SW480 (cell line): Measurements from ENCODE around the gene ACTC1.
"Not testable (repeated sequence)": the region's sequence is repeated elsewhere in the genome, so short reads cannot be mapped to it uniquely, and the experiment has no call there.

ENCODE experiments used
- DNase-seq: peaks from one replicate; pipeline ENCODE4 v3.0.0-alpha.2; 2016; ENCODE audit warnings: low spot score

The ACTC1 gene

GRCh38 chr15:34795267-34796081, at the start of gene ACTC1:
Gene ACTC1, minus strand, starts transcription at chr15:34795549. Its CDS starts 741 bp downstream, at chr15:34794808.
- DNase-seq = no peak

DNA sequence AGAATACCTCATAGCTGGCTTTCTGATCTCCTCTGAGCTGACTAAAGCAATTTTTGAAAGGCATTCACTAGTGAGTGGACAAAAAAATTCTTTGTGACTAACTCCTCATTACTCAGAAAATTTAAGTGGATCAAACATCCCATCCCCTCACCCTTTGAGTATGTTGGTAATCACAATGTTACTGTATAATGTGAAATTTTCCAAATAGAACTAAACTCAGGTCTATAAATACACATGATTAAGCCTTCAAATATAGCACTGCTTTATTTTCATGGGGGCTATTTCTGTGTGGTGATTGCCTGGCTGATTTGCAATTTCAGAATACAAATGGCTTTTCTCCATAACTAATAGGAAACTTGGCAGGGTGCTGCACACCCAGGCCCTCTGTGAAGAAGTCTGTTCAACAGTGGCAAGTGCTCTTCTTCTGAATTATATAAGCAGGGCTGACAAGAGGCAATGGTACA, 45.9 kb upstream of the ACTC1 start:
- no peak for DNase-seq

GRCh38 chr15:34838282-34838681, 42.9 kb upstream of the ACTC1 start:
- DNase-seq = no peak

- DNase-seq = peak; percentile 37
Observed at GRCh38 chr15:34837246-34838016, 42.1 kb upstream of the ACTC1 start.

- no peak for DNase-seq
Observed at GRCh38 chr15:34828145-34828911, 33.0 kb upstream of the ACTC1 start.

GRCh38 chr15:34821831-34822230, 26.5 kb upstream of the ACTC1 start:
- DNase-seq = no peak

DNA sequence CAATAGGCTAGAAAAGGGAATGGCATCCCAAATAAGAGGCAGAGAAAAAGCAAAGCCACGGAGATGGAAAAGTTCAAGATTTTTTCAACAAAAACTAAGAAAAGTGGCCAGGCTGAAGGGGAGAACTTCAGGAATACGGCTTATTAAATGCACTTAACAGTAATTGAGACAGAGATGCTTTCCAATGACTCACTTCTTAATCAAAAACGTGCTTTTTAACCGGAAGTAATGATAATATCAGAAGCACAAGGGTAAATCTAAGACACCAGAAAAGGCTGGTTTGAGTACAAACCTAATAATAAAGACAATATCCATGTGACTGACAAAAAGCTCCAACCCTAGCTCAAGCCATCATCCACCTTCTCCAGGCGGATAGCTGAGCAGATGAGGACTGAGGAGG, 24.8 kb upstream of the ACTC1 start:
- no peak for DNase-seq

DNA sequence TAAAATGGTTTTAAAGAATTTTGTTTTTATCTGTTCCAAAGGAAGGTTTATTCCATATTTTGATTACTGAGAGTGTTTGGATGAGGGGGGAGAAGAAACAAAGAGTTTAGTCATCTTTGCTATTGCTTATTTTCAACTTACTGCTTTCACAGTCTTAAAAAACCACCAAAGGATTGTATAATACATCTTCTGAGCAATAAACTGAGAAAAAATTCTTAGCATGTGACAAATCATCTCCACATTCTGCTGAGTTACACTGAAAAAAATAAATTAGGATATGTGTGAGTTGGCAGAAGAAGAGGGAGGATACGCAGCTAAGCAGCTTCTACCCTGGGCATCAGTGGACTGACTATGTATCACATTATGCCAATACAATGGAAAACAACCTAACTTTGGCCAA, 23.2 kb upstream of the ACTC1 start:
- DNase-seq = no peak

- no peak for DNase-seq
Observed at GRCh38 chr15:34815836-34816235, 20.5 kb upstream of the ACTC1 start.

GRCh38 chr15:34813446-34814190, 18.3 kb upstream of the ACTC1 start:
- DNase-seq = no peak

DNA sequence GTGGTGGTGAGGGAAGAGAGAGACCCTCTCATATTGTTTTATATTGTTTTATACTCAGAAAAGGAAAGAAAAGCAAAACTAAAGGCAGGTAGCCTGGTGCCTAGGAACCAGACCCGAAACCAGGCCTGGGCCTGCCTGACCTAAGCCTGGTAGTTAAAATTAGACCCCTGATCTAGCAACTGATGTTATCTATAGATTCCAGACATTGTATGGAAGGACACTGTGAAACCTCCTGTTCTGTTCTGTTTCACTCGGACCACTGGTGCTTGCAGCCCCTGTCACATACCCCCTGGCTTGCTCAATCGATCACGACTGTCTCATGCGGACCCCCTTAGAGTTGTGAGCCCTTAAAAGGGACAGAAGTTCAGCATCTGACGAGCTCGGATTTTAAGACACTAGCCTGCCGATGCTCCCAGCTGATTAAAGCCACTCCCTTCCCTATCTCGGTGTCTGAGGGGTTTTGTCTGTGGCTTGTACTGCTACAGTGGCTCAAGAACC, 17.6 kb upstream of the ACTC1 start:
- DNase-seq = not testable (repeated sequence)

DNA sequence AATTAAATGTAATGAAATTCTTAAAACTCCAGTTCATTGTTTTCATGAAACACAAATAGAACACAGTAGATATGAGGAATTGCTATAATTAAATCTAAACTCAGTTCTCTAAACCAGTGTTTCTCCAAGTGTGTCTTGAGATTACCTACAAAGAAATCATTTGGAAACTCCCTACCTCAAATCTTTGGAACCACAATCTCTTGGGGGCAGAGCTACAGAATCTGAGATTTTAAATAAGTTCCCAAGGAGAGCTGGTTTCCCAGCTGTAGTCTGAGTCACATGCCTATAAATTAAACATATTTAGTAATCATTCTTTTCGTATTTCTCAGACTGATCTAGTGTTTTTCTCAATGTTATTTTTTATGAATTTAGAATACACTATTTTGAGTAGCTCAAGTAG, 17.0 kb upstream of the ACTC1 start:
- no peak for DNase-seq

DNA sequence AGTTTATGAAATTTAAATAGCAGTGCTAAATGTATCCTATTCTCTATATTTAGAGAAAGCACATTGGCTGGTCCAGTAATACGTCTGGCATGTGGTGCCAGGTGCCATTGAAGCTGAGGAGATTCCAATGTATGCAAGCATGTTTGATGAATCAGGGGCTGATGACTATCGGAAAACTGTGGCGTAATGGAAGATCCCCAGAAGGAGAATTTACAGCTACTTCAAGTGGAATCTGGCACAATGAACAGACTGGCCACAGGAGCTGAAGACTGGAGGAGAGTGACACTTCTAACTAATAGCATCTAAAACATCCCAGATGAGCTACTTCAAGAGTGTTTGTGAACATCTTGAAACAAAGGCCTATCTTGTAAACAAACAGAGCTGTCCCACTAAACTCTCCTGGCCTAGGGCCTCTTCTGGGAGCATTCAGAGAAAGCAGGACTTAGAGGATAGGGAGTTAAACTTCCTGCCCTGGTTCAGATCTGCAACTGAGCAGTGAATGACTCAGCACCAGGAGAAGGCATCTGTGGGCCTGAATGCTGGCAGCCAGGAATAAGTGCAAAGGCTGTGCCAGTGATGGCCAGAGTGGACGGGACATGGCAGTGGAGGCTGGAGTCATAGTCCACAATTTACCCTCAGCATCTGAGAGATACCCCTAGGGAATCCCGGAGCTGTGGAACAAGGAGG, 15.2 kb upstream of the ACTC1 start:
- no peak for DNase-seq

GRCh38 chr15:34809186-34809585, 13.8 kb upstream of the ACTC1 start:
- no peak for DNase-seq

DNA sequence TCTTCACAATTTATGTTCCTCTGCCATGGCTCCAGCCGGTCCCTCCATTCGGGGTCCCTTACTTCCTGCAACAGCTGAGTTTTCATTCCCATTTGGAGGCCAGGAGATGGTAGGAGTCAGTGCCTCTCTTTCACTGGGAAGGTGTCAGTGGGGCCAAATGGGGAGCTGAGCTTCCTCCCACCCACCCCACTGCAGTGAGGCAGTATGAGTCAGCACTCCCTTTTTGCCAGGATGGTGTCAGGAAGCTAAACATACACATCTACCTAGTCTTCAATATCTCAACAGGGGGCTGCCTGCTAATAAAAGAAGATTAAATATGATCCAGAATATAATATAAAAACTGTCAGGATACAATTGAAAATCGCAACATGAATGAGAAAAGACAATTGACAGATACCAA, 12.7 kb upstream of the ACTC1 start:
- DNase-seq = no peak

- not testable (repeated sequence) for DNase-seq
Observed at GRCh38 chr15:34807241-34807640, 11.9 kb upstream of the ACTC1 start.

GRCh38 chr15:34804776-34805175, 9.4 kb upstream of the ACTC1 start:
- no peak for DNase-seq

DNA sequence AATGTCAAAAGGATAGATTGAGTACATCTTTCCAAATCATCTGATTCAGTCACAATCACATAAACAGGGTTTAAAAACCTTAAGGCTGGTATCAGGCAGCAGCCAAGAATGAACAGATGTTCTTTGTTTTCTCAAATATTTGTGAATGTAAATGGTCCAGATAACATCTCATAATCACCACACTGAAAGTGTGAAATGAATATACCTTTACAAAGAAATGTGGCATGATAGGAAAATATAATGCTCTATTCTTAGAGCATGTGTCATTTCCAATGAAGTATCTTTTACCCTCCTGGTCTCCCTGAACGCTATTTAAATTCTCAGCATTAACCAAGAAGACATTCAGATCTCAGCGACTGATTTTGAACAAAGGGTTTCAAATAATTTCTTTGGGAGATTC, 8.8 kb upstream of the ACTC1 start:
- DNase-seq = no peak

- no peak for DNase-seq
Observed at GRCh38 chr15:34802803-34803750, 7.7 kb upstream of the ACTC1 start.

DNA sequence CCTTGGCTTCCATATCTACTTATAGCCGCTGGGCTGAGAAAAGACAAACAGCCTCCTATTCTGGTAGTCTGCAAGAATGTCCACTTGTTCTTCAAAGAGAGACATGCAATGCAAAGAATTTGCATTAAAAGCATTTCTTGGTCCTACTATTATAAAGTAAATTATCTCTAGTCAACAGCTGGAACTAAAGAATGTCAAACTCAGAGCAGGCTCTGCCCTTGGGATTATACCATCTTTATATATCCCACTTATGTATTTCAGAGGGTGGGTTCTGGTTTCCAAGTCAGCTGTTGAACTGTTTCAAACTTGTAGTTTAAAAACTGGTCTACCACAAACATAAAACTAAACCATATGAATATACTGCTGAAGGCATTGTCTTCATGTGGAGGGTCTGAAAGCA, 7.0 kb upstream of the ACTC1 start:
- no peak for DNase-seq
